Adrenal gland (tissue), 12 donors: ENCODE results near the gene BLOC1S3. TPM values are rescaled to one million over a fixed set of nuclear protein-coding genes. Genes with fewer than 3 reads are reported as not detected.
A peak's percentile ranks its signal among the peaks of the same experiment; 100 is the strongest.

Source experiments
- DNase-seq, 7 donors: peaks; one replicate each; pipeline ENCODE4 v3.0.0-alpha.2; 2019 to 2020
- H3K27ac ChIP-seq, 5 donors: fragments of 200-600 bp; sonication (generic) in 4 of 5; 1 replicate in 3 of 5; 2 replicates in 2 of 5; pipeline versions ENCODE4 v1.5.1 to v1.8.0; 2016 to 2020; ENCODE audit warnings: mild to moderate bottlenecking in 1 of 5
- H3K27me3 ChIP-seq: fragments of 200-600 bp; 2 replicates; pipeline ENCODE4 v1.8.0; 2021
- H3K36me3 ChIP-seq, 2 donors: fragments of 200-600 bp; replicated peaks in 1 of 2; 1 replicate in 1 of 2; 2 replicates in 1 of 2; pipeline versions ENCODE4 v1.5.1 to v1.8.0; 2018 to 2022
- H3K4me1 ChIP-seq, 2 donors: fragments of 200-600 bp; replicated peaks in 1 of 2; 1 replicate in 1 of 2; 2 replicates in 1 of 2; pipeline versions ENCODE4 v1.5.1 to v1.8.0; 2018 to 2021
- H3K4me3 ChIP-seq, 4 donors: fragments of 200-600 bp; sonication (generic) in 3 of 4; one replicate each; pipeline ENCODE4 v1.5.1; 2016 to 2018
- H3K9me3 ChIP-seq, 3 donors: fragments of 200-600 bp; sonication (generic) in 1 of 3; replicated peaks in 1 of 3; 1 replicate in 2 of 3; 2 replicates in 1 of 3; pipeline versions ENCODE4 v1.5.1 to v1.8.0; 2016 to 2021
- POLR2A ChIP-seq, 2 donors: fragments of 450-650 bp; IDR thresholded peaks; one replicate each; pipeline ENCODE4 v1.6.1; 2017; ENCODE audit warnings: antibody characterized with exemption in 2 of 2, mild to moderate bottlenecking in 2 of 2, moderate library complexity in 1 of 2
- WGBS, 4 donors: extraction: QIAGEN DNeasy Blood & Tissue Kit in 2 of 4; methylation state at CpG; one replicate each; pipeline versions ENCODE4 v1.1.5 to v1.1.7; 2013 to 2017; 5-methylcytosine and 5-hydroxymethylcytosine counted together
- intact Hi-C, 2 donors: fragments of 100-400 bp; cut with DNase I; formaldehyde crosslinking; loops; one replicate each; pipeline versions ENCODE4 v1.14.1 to v1.15.0; 2022 to 2023
- polyA plus RNA-seq, 3 donors: library from polyadenylated mRNA; stranded (reverse); fragments of 200-250 nt in 2 of 3; fragments of 350-450 nt in 1 of 3; fragmentation: Illumina TruSeq in 1 of 3; extraction: RNeasy Lipid Tissue Mini Kit (QIAGEN cat#74804) in 1 of 3; gene quantifications; one replicate each; pipeline ENCODE4 v1.2.3, GENCODE V29; 2013 to 2014
- total RNA-seq, 9 donors: library from RNA; depleted of rRNA in 4 of 9; stranded (reverse); fragments of >200 nt in 4 of 9; fragments of 120-200 nt in 1 of 9; fragmentation: NEBNext Ultra II Directional in 1 of 9; extraction: Animal tissue kit (Norgen Biotek cat#: 25700) in 1 of 9; gene quantifications; one replicate each; pipeline versions ENCODE4 v1.1.0 to v1.2.4, GENCODE V29; 2013 to 2023
- TF ChIP-seq, protein P1 (sequence below), 6 experiments: fragments of 450-650 bp in 4 of 6; fragments of 200-600 bp in 2 of 6; sonication (generic) in 1 of 6; IDR thresholded peaks; 1 replicate in 5 of 6; 2 replicates in 1 of 6; pipeline versions ENCODE4 v1.5.1 to v1.8.0; 2016 to 2021; ENCODE audit warnings: antibody characterized with exemption in 6 of 6, mild to moderate bottlenecking in 2 of 6, moderate library complexity in 1 of 6
- donor health status: healthy with polysubstance abuse.
- donor health status: Bipolar disorder and iron deficiency.
- donor health status: DM: yes; HTN: yes; CAD: no.
- donor health status: DM: no; HTN: no; CAD: no.
- donor health status: DM: no; HTN: no; CAD: no.
- donor health status: DM: yes; HTN: yes; CAD: no.

Gene BLOC1S3
- total and polyA plus RNA-seq, 12 donors = 2.8 to 25.5 (median 16.9) TPM

DNA sequence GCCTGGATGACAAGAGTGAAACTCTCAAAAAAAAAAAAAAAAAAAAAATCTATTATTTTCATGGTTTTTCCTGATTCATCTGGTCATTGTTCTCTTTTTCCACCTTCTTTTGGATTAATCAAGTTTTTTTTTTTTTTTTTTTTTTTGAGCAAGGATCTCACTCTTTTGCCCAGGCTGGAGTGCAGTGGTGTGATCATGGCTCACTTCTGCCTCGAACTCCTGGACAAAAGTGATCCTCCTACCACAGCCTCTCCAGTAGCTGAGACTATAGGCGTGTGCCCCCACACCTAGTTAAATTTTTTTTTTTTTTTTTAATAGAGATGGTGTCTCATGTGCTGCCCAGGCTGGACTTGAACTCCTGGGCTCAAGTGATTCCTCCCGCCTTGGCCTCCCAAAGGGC lies 27.7 kb downstream of the BLOC1S3 start:
- Histone ChIP-seq H3K4me3 (no peak overlapping the region), H3K4me1 (peaks cover under 1 to 1% of the 10 kb centered on the region in 2 donors), H3K27ac (no peak overlapping the region), H3K36me3 (no peaks in the 10 kb centered on the region), H3K9me3 (no peaks in the 10 kb centered on the region), H3K27me3 (no peaks in the 10 kb centered on the region)
- TF ChIP-seq POLR2A (IDR thresholded peaks at IDR 0.05) = no peak
- TF ChIP-seq, protein P1, sequence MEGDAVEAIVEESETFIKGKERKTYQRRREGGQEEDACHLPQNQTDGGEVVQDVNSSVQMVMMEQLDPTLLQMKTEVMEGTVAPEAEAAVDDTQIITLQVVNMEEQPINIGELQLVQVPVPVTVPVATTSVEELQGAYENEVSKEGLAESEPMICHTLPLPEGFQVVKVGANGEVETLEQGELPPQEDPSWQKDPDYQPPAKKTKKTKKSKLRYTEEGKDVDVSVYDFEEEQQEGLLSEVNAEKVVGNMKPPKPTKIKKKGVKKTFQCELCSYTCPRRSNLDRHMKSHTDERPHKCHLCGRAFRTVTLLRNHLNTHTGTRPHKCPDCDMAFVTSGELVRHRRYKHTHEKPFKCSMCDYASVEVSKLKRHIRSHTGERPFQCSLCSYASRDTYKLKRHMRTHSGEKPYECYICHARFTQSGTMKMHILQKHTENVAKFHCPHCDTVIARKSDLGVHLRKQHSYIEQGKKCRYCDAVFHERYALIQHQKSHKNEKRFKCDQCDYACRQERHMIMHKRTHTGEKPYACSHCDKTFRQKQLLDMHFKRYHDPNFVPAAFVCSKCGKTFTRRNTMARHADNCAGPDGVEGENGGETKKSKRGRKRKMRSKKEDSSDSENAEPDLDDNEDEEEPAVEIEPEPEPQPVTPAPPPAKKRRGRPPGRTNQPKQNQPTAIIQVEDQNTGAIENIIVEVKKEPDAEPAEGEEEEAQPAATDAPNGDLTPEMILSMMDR (IDR thresholded peaks at IDR 0.05) = no peak
- intact Hi-C loops = loop anchor here in 1 of 2 donors (10.0 kb wide), 1 partner anchor 128 kb away; no protein-coding TSS in a partner anchor
- WGBS, 4 donors = 81 to 87% (median 86%) methylated on average over 3 of the region's 3 CpGs
- DNase-seq = no peak

DNA sequence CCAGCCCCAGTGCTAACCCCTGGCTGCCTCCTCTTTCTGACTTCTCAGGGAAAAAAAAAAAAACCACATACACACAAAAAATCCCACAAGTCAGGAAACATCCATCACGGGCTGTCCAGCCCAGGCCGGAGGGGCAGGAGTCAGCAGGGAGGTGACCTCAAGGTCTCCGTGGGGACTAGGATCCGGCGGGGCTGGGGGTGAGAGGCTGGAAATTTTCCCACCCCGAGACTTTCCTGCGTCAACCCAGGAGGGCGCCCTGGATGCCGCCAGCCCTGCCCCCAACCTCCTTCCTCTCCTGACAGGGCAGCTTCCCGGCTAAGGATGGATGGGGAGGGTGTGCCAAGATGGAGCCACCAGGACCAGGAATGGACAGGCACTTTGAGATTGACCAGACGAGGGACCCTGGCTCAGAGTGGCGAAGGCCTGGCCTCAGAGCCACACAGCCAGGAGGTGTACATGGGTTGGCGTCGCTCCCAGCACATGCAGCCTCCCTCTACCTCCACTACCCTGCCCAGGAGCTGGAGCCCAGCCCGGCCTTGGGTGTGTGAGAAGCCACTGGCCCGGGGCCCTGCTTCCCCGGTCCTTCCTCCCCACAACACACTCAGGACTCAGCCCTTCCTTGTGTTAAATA lies 33.3 kb downstream of the BLOC1S3 start:
- Histone ChIP-seq H3K27ac (peak overlapping the region in 2 of 5 donors; percentile 52 to 74), H3K4me1 (peaks cover 7 to 26% of the 10 kb centered on the region in 2 donors), H3K4me3 (no peak overlapping the region), H3K9me3 (no peaks in the 10 kb centered on the region), H3K27me3 (peaks cover 4% of the 10 kb centered on the region), H3K36me3 (no peaks in the 10 kb centered on the region)
- peak; percentile 74 to 89 (median 82) for DNase-seq
- TF ChIP-seq, protein P1 (IDR thresholded peaks at IDR 0.05) = no peak
- TF ChIP-seq POLR2A (IDR thresholded peaks at IDR 0.05) = no peak
- intact Hi-C loops = no loop called here
- 3 to 11% (median 9%) methylated on average over 11 to 17 of the region's 17 CpGs for WGBS, 4 donors

DNA sequence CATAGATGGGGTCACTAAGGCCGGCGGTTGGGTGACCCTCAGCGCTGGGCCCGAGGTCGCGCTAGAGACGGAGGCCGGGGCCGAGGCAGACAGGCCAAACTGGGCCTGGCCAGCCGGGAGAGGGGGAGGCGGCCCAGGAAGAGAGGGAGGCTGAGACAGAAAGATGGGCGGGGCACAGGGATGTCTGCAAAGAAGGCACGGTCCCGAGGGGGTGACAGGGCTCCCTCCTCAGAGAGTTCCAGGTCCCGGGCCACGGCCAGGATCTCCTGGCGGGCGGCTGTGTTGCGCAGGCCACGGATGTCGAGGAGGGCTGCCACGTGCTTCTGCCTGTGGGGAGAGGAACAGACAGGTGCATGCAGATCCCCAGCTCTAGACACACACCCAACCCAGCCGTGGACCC lies 34.4 kb downstream of the BLOC1S3 start:
- TF ChIP-seq, protein P1 (IDR thresholded peaks at IDR 0.05) = no peak
- TF ChIP-seq POLR2A (IDR thresholded peaks at IDR 0.05) = no peak
- Histone ChIP-seq H3K4me1 (peaks cover 7 to 26% of the 10 kb centered on the region in 2 donors), H3K36me3 (no peaks in the 10 kb centered on the region), H3K9me3 (no peaks in the 10 kb centered on the region), H3K4me3 (no peak overlapping the region), H3K27ac (peak overlapping the region in 2 of 5 donors; percentile 52 to 74), H3K27me3 (peaks cover 9% of the 10 kb centered on the region)
- intact Hi-C loops = no loop called here
- 64 to 75% (median 72%) methylated on average over 16 to 23 of the region's 23 CpGs for WGBS, 4 donors
- no peak for DNase-seq

DNA sequence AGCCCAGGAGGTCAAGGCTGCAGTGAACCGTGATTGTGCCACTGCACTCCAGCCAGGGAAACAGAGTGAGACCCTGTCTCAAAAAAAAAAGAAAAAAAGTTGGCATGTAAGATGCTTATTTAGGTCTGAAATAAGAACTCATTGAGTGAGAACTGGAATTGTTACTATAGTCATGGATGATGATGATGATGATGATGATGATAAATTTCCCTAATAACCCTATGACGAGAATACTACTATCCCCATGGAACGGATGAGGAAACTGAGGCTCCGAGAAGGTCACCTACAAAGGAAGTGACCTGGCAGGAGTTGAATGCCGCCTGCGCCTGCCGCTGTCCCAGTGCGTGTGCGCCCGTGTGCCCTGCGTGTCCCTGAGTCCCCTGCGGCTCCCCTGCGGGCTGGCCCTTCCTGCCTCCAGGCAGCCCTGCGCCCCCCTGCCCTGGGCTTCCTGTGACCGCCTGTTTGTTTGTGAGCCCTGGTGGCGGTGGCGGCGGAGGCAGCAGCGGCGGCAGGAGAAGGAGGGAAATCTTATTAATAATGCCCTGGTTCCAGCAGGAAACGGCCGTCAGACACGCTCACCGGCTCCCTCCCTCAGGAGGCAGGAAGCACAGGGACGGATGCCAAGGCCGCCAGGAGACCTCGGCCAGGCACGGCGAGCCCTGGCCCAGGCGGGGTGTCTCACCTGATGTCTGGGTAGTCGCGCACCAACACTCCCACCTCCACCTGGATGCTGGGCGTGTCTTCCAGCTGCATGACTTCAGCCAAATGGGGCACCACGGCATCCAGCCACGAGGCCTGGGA lies 37.0 kb downstream of the BLOC1S3 start:
- intact Hi-C loops = no loop called here
- peak; percentile 26 to 72 (median 53) for DNase-seq
- Histone ChIP-seq H3K4me1 (peaks cover 7 to 26% of the 10 kb centered on the region in 2 donors), H3K27me3 (peaks cover 9% of the 10 kb centered on the region), H3K4me3 (no peak overlapping the region), H3K36me3 (no peaks in the 10 kb centered on the region), H3K9me3 (no peaks in the 10 kb centered on the region), H3K27ac (peak overlapping the region in 3 of 5 donors; percentile 19 to 84 (median 31))
- WGBS, 4 donors = 6 to 21% (median 13%) methylated on average over 6 to 34 of the region's 35 CpGs
- TF ChIP-seq, protein P1 (IDR thresholded peaks at IDR 0.05) = peak in 1 of 6 experiments; percentile 23
- TF ChIP-seq POLR2A (IDR thresholded peaks at IDR 0.05) = no peak
